Stimulated activated naive CD8-positive, alpha-beta T cell treated with anti-CD3 and anti-CD28 coated beads, Interleukin-15, amount 100 ng/mL, for 72 hours (primary cell): ENCODE data around the gene LAMTOR2.

Source experiments
- ATAC-seq: fragments of 150-1000 bp; cut with Tn5 transposase; 2 replicates; pipeline ENCODE4 v1.10.0; 2021; ENCODE audit warnings: mild to moderate bottlenecking, moderate library complexity
- DNase-seq, 2 donors: peaks; one replicate each; pipeline ENCODE4 v3.0.0; 2021 to 2022
- H3K27ac Mint-ChIP-seq, 2 donors: one replicate each; pipeline ENCODE4 v1.8.0; 2022; ENCODE audit warnings: mild to moderate bottlenecking in 2 of 2, mixed read lengths in 2 of 2, moderate library complexity in 2 of 2
- H3K27me3 Mint-ChIP-seq: one replicate; pipeline ENCODE4 v1.8.0; 2022; ENCODE audit warnings: mixed read lengths
- H3K4me1 Mint-ChIP-seq: one replicate; pipeline ENCODE4 v1.8.0; 2022; ENCODE audit warnings: mild to moderate bottlenecking, mixed read lengths
- H3K4me3 Mint-ChIP-seq, 2 donors: one replicate each; pipeline ENCODE4 v1.8.0; 2022; ENCODE audit warnings: mild to moderate bottlenecking in 2 of 2, mixed read lengths in 2 of 2, moderate library complexity in 1 of 2
- H3K9me3 Mint-ChIP-seq, 2 donors: one replicate each; pipeline ENCODE4 v1.8.0; 2022; ENCODE audit warnings: mixed read lengths in 2 of 2

LAMTOR2 gene

GRCh38 chr1:156080241-156080862 lies 25.8 kb downstream of the LAMTOR2 start:
- Mint-ChIP-seq H3K27me3 (peaks cover 44% of the 10 kb centered on the region), H3K27ac (no peak overlapping the region), H3K9me3 (no peaks in the 10 kb centered on the region), H3K4me1 (peaks cover 8% of the 10 kb centered on the region), H3K4me3 (no peak overlapping the region)
- DNase-seq (no peak), ATAC-seq (no peak)

GRCh38 chr1:156080863-156081179 lies 26.2 kb downstream of the LAMTOR2 start:
- H3K9me3 Mint-ChIP-seq, result no peaks in the 10 kb centered on the region
- H3K27ac Mint-ChIP-seq, result no peak overlapping the region
- peaks cover 49% of the 10 kb centered on the region for H3K27me3 Mint-ChIP-seq
- peak overlapping the region; percentile 60 to 64 for H3K4me3 Mint-ChIP-seq
- DNase-seq, result no peak
- no peak for ATAC-seq
- H3K4me1 Mint-ChIP-seq, result peaks cover 8% of the 10 kb centered on the region

- DNase-seq (no peak), ATAC-seq (peak; percentile 6)
- H3K27me3 Mint-ChIP-seq, result peaks cover 54% of the 10 kb centered on the region
- H3K27ac Mint-ChIP-seq, result peak overlapping the region in 1 of 2 donors; percentile 64
- peaks cover 8% of the 10 kb centered on the region for H3K4me1 Mint-ChIP-seq
- H3K9me3 Mint-ChIP-seq, result no peaks in the 10 kb centered on the region
- H3K4me3 Mint-ChIP-seq, result peak overlapping the region; percentile 88
These were observed 26.8 kb downstream of the LAMTOR2 start for GRCh38 chr1:156081180-156081916.

- ATAC-seq, result peak; percentile 7
- Mint-ChIP-seq H3K4me1 (peaks cover 8% of the 10 kb centered on the region), H3K4me3 (peak overlapping the region; percentile 88), H3K27me3 (peaks cover 60% of the 10 kb centered on the region), H3K27ac (peak overlapping the region in 1 of 2 donors; percentile 64), H3K9me3 (no peaks in the 10 kb centered on the region)
- DNase-seq, result no peak
These were observed 27.3 kb downstream of the LAMTOR2 start for GRCh38 chr1:156081917-156082308.

GRCh38 chr1:156082309-156083091 lies 27.9 kb downstream of the LAMTOR2 start, which contains the start of gene MEX3A:
Gene MEX3A (minus strand): TSS chr1:156082465. CDS start chr1:156081998, 467 bp downstream.
- H3K4me1 Mint-ChIP-seq, result peaks cover 8% of the 10 kb centered on the region
- DNase-seq, result peak; percentile 52 to 57
- peak; percentile 82 for ATAC-seq
- no peaks in the 10 kb centered on the region for H3K9me3 Mint-ChIP-seq
- peak within 1 kb of the TSS; percentile 64 to 74 for H3K27ac Mint-ChIP-seq
- peaks cover 66% of the 10 kb centered on the region for H3K27me3 Mint-ChIP-seq
- H3K4me3 Mint-ChIP-seq, result peak within 1 kb of the TSS; percentile 88

- Mint-ChIP-seq H3K27ac (no peak overlapping the region), H3K9me3 (no peaks in the 10 kb centered on the region), H3K4me3 (no peak overlapping the region), H3K4me1 (peaks cover 8% of the 10 kb centered on the region), H3K27me3 (peaks cover 68% of the 10 kb centered on the region)
- ATAC-seq (no peak), DNase-seq (no peak)
These were observed 29.5 kb downstream of the LAMTOR2 start for GRCh38 chr1:156083800-156084790.

- Mint-ChIP-seq H3K4me3 (no peak overlapping the region), H3K27me3 (peaks cover 76% of the 10 kb centered on the region), H3K27ac (no peak overlapping the region), H3K4me1 (peaks cover 17% of the 10 kb centered on the region), H3K9me3 (no peaks in the 10 kb centered on the region)
- no peak for ATAC-seq
- no peak for DNase-seq
These were observed 31.7 kb downstream of the LAMTOR2 start for GRCh38 chr1:156086256-156086662.

- H3K9me3 Mint-ChIP-seq, result no peaks in the 10 kb centered on the region
- peaks cover 14% of the 10 kb centered on the region for H3K4me1 Mint-ChIP-seq
- ATAC-seq (no peak), DNase-seq (no peak)
- peaks cover 68% of the 10 kb centered on the region for H3K27me3 Mint-ChIP-seq
- H3K4me3 Mint-ChIP-seq, result no peak overlapping the region
- H3K27ac Mint-ChIP-seq, result no peak overlapping the region
These were observed 35.1 kb downstream of the LAMTOR2 start for GRCh38 chr1:156089704-156090103.

- peaks cover 63% of the 10 kb centered on the region for H3K27me3 Mint-ChIP-seq
- no peak overlapping the region for H3K4me3 Mint-ChIP-seq
- no peak for ATAC-seq
- no peak for DNase-seq
- peaks cover 15% of the 10 kb centered on the region for H3K4me1 Mint-ChIP-seq
- H3K27ac Mint-ChIP-seq, result no peak overlapping the region
- no peaks in the 10 kb centered on the region for H3K9me3 Mint-ChIP-seq
These were observed 35.7 kb downstream of the LAMTOR2 start for GRCh38 chr1:156090138-156090839.

- H3K9me3 Mint-ChIP-seq, result no peaks in the 10 kb centered on the region
- peak; percentile 96 for ATAC-seq
- peaks cover 20% of the 10 kb centered on the region for H3K4me1 Mint-ChIP-seq
- H3K4me3 Mint-ChIP-seq, result no peak overlapping the region
- DNase-seq, result peak; percentile 82 to 85
- peaks cover 57% of the 10 kb centered on the region for H3K27me3 Mint-ChIP-seq
- no peak overlapping the region for H3K27ac Mint-ChIP-seq
These were observed 36.2 kb downstream of the LAMTOR2 start for GRCh38 chr1:156090840-156091188.

- Mint-ChIP-seq H3K27me3 (peaks cover 49% of the 10 kb centered on the region), H3K4me3 (no peak overlapping the region), H3K9me3 (no peaks in the 10 kb centered on the region), H3K27ac (no peak overlapping the region), H3K4me1 (peaks cover 28% of the 10 kb centered on the region)
- DNase-seq (no peak), ATAC-seq (no peak)
These were observed 37.0 kb downstream of the LAMTOR2 start for GRCh38 chr1:156091610-156092009.

- H3K4me3 Mint-ChIP-seq, result peak overlapping the region; percentile 60 to 78
- H3K27ac Mint-ChIP-seq, result peak overlapping the region in 1 of 2 donors; percentile 4
- peaks cover 28% of the 10 kb centered on the region for H3K27me3 Mint-ChIP-seq
- no peak for DNase-seq
- ATAC-seq, result no peak
- peaks cover 61% of the 10 kb centered on the region for H3K4me1 Mint-ChIP-seq
- no peaks in the 10 kb centered on the region for H3K9me3 Mint-ChIP-seq
These were observed 41.4 kb downstream of the LAMTOR2 start for GRCh38 chr1:156095906-156096508.

- H3K27ac Mint-ChIP-seq, result peak overlapping the region; percentile 94 to 95
- peak; percentile 91 for ATAC-seq
- peak overlapping the region; percentile 49 to 78 for H3K4me3 Mint-ChIP-seq
- peaks cover 32% of the 10 kb centered on the region for H3K27me3 Mint-ChIP-seq
- H3K9me3 Mint-ChIP-seq, result no peaks in the 10 kb centered on the region
- peaks cover 67% of the 10 kb centered on the region for H3K4me1 Mint-ChIP-seq
- peak; percentile 90 to 97 for DNase-seq
These were observed 42.2 kb downstream of the LAMTOR2 start for GRCh38 chr1:156096640-156097391.
